K562 (cell line): ENCODE data around the gene APPL2. TPM values are rescaled to one million over a fixed set of nuclear protein-coding genes. Genes with fewer than 3 reads are reported as not detected.

Source experiments
- ATAC-seq: fragments of 200-7000 bp; cut with Tn5 transposase; 3 replicates; pipeline ENCODE4 v1.9.1; 2020; ENCODE audit warnings: moderate library complexity
- BruUV-seq: library from RNA; stranded (reverse); fragments of 400-500 nt; replicated peaks from 2 replicates; lab custom pipeline; 2021; lab: Mats Ljungman, UMichigan
- CTCF ChIA-PET: fragments of 300-600 bp; formaldehyde crosslinking; extraction: SDS; loops from one replicate; lab custom pipeline; 2021; ENCODE audit warnings: low intra/inter-chr PET ratio; lab: Yijun Ruan, JAX
- POLR2A ChIA-PET: fragments of 300-600, 350-650 bp; sonication (Branson Sonifier 250); formaldehyde crosslinking; extraction: SDS; loops from one replicate; lab custom pipeline; 2021; ENCODE audit warnings: antibody characterized with exemption, inconsistent platforms; lab: Yijun Ruan, JAX
- DNase-seq, 4 experiments: peaks; one replicate each; pipeline versions ENCODE4 v3.0.0 to v3.0.0-alpha.2; 2011 to 2018; ENCODE audit warnings: low spot score in 3 of 4, mixed read lengths in 3 of 4; ENCODE audit errors: extremely low read depth in 1 of 4
- FAIRE-seq: peaks from 2 replicates; lab custom pipeline; 2011; peaks lifted over from hg19 to GRCh38; lab: Jason Lieb, UNC
- H2AFZ ChIP-seq: 2 replicates; pipeline ENCODE4 v1.6.0; 2011; ENCODE audit warnings: low read depth, low read length, control low read depth, inconsistent platforms
- H3K27ac ChIP-seq: fragments of 200-600 bp; 3 replicates; pipeline ENCODE4 v1.8.0; 2011; ENCODE audit warnings: low read depth, mild to moderate bottlenecking, control low read depth, inconsistent platforms, low read length, moderate library complexity, mixed read lengths; ENCODE audit errors: extremely low read depth
- H3K27me3 ChIP-seq, 2 experiments: fragments of 300-600 bp in 1 of 2; 2 replicates in 1 of 2; 3 replicates in 1 of 2; pipeline versions ENCODE4 v1.6.0 to v1.8.0; 2011; ENCODE audit warnings: inconsistent platforms in 2 of 2, low read length in 2 of 2, mild to moderate bottlenecking in 1 of 2, mixed read lengths in 1 of 2, moderate library complexity in 1 of 2; ENCODE audit not compliant: control insufficient read depth in 2 of 2, insufficient read depth in 2 of 2
- H3K36me3 ChIP-seq: fragments of 300-600 bp; 3 replicates; pipeline ENCODE4 v1.8.0; 2011; ENCODE audit warnings: mild to moderate bottlenecking, low read length, inconsistent platforms; ENCODE audit not compliant: control insufficient read depth, insufficient read depth
- H3K4me1 ChIP-seq, 2 experiments: fragments of 200-600 bp in 1 of 2; replicated peaks in 1 of 2; 2 replicates in 1 of 2; 3 replicates in 1 of 2; pipeline versions ENCODE4 v1.5.1 to v1.8.0; 2011; ENCODE audit warnings: inconsistent platforms in 2 of 2, low read length in 2 of 2, mild to moderate bottlenecking in 1 of 2, mixed read lengths in 1 of 2, moderate library complexity in 1 of 2; ENCODE audit not compliant: control insufficient read depth in 2 of 2, insufficient read depth in 2 of 2
- H3K4me2 ChIP-seq: 2 replicates; pipeline ENCODE4 v1.6.1; 2011; ENCODE audit warnings: low read length, control low read depth, inconsistent platforms, mixed read lengths; ENCODE audit not compliant: insufficient read depth
- H3K4me3 ChIP-seq: fragments of 200-600 bp; sonication (generic), shearing (Covaris generic); 2 replicates; pipeline ENCODE4 v1.5.1; 2016; ENCODE audit warnings: control low read depth, inconsistent platforms
- H3K79me2 ChIP-seq: fragments of 200-600 bp; 3 replicates; pipeline ENCODE4 v1.8.0; 2011; ENCODE audit warnings: low read length, inconsistent platforms; ENCODE audit not compliant: control insufficient read depth, insufficient read depth
- H3K9ac ChIP-seq, 2 experiments: 2 replicates each; pipeline versions ENCODE4 v1.6.0 to v1.6.1; 2011; ENCODE audit warnings: low read depth in 2 of 2, low read length in 2 of 2, control low read depth in 1 of 2, inconsistent platforms in 1 of 2, mild to moderate bottlenecking in 1 of 2, mixed read lengths in 1 of 2; ENCODE audit not compliant: insufficient read depth in 1 of 2
- H3K9me1 ChIP-seq: one replicate; pipeline ENCODE4 v1.6.0; 2011; ENCODE audit warnings: inconsistent platforms, mild to moderate bottlenecking, low read length, moderate library complexity; ENCODE audit not compliant: control insufficient read depth, insufficient read depth
- H3K9me3 ChIP-seq: replicated peaks from 2 replicates; pipeline ENCODE4 v1.5.1; 2011; ENCODE audit warnings: low read depth, low read length, inconsistent platforms; ENCODE audit not compliant: control insufficient read depth, insufficient read depth
- H4K20me1 ChIP-seq: replicated peaks from 2 replicates; pipeline ENCODE4 v1.6.1; 2011; ENCODE audit warnings: low read length, inconsistent platforms, mixed read lengths; ENCODE audit not compliant: control insufficient read depth, insufficient read depth
- CHCHD3 ChIP-seq: fragments of 250-450 bp; sonication (Bioruptor Pico); IDR thresholded peaks from 2 replicates; pipeline ENCODE4 v2.1.2; 2022; ENCODE audit warnings: mild to moderate bottlenecking
- E2F8 ChIP-seq: fragments of 450-650 bp; IDR thresholded peaks from 2 replicates; pipeline ENCODE4 v1.7.1; 2018; ENCODE audit warnings: mild to moderate bottlenecking, low read depth; ENCODE audit not compliant: partially characterized antibody
- NFYB ChIP-seq: IDR thresholded peaks from 2 replicates; pipeline ENCODE4 v1.6.1; 2011; ENCODE audit warnings: mild to moderate bottlenecking, moderate library complexity; ENCODE audit not compliant: insufficient read length; ENCODE audit errors: extremely low read depth
- ZNF280A ChIP-seq: fragments of 450-650 bp; IDR thresholded peaks from 2 replicates; pipeline ENCODE4 v1.6.1; 2018; ENCODE audit warnings: mild to moderate bottlenecking, low read depth; ENCODE audit not compliant: partially characterized antibody
- ZNF316 ChIP-seq: fragments of 450-650 bp; IDR thresholded peaks from 2 replicates; pipeline ENCODE4 v1.6.1; 2016
- ZNF449 ChIP-seq: fragments of 250-450 bp; sonication (Bioruptor Pico); IDR thresholded peaks from 2 replicates; pipeline ENCODE4 v1.8.0; 2022; ENCODE audit warnings: moderate library complexity, mild to moderate bottlenecking, inconsistent platforms
- ZNF644 ChIP-seq: fragments of 200-800 bp; sonication (Bioruptor generic); IDR thresholded peaks from 2 replicates; pipeline ENCODE4 v1.6.1; 2016; ENCODE audit warnings: low read depth, missing genetic modification characterization, missing compliant biosample characterization
- in situ Hi-C: fragments of 300-500 bp; cut with MboI; formaldehyde crosslinking; loops from 4 replicates; pipeline ENCODE4 v1.15.0; 2018; ENCODE audit warnings: inconsistent platforms, mixed read lengths
- intact Hi-C: fragments of 100-400 bp; cut with micrococcal nuclease; formaldehyde crosslinking; loops from 2 replicates; pipeline ENCODE4 v1.14.2; 2022
- polyA plus RNA-seq, 8 experiments: library from polyadenylated mRNA; depleted of rRNA in 4 of 8; stranded (reverse) in 5 of 8; unstranded in 3 of 8; fragments of >200 nt; fragmentation: Nextera tagmentation in 2 of 8; fragmentation: Illumina TruSeq in 1 of 8; extraction: Ambion mirVana in 2 of 8; extraction: Trizol in 1 of 8; gene quantifications; 2 replicates each; pipeline versions ENCODE4 v1.2.1 to v1.2.3, GENCODE V29; 2011 to 2014; ENCODE audit warnings: inconsistent platforms in 1 of 8, missing spikeins in 1 of 8
- total RNA-seq, 7 experiments: library from RNA; depleted of rRNA in 6 of 7; stranded (reverse); fragments of >200 nt in 6 of 7; fragmentation: Illumina TruSeq in 2 of 7; extraction: Trizol in 2 of 7; gene quantifications; 2 replicates each; pipeline versions ENCODE4 v1.2.1 to v1.2.3, GENCODE V29; 2011 to 2021; ENCODE audit warnings: low replicate concordance in 1 of 7
- TF ChIP-seq, protein P1 (sequence below): IDR thresholded peaks from 2 replicates; pipeline ENCODE4 v1.6.1; 2011; ENCODE audit warnings: borderline replicate concordance, low read depth, mild to moderate bottlenecking, moderate library complexity, low read length; ENCODE audit not compliant: insufficient read depth, poor library complexity, severe bottlenecking
- TF ChIP-seq, protein P2 (sequence below): fragments of 450-650 bp; IDR thresholded peaks from 2 replicates; pipeline ENCODE4 v1.6.1; 2014; ENCODE audit warnings: low read depth, mild to moderate bottlenecking, moderate library complexity, borderline replicate concordance

Gene APPL2
- total and polyA plus RNA-seq, 9 of the 15 experiments (the other 6 are each of a cell fraction or from before 2014, with no cell fraction given), result 2.1 to 14.4 (median 8.2) TPM

DNA sequence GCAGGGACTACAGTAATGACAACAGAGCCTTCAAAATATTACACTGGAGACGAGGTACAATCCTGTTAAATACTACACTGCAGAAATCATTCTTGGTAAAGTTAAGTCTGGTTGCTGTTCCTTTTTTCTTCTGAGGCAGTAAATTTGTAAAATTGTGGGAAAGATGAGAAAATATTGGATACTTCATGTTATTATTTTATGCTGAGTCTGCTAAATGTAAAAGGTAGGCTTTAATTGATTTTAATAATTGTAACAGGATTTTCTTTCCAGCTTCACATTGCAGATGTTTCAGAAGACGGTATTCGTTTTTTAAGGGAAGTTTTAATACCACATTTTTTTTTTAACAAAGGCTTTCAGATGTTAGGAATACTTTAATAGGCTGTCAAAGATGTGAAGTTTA is 65.8 kb downstream of the APPL2 start (continued):
- TF ChIP-seq ZNF280A (no peak), NFYB (no peak), ZNF316 (peak; percentile 98), CHCHD3 (no peak)

DNA sequence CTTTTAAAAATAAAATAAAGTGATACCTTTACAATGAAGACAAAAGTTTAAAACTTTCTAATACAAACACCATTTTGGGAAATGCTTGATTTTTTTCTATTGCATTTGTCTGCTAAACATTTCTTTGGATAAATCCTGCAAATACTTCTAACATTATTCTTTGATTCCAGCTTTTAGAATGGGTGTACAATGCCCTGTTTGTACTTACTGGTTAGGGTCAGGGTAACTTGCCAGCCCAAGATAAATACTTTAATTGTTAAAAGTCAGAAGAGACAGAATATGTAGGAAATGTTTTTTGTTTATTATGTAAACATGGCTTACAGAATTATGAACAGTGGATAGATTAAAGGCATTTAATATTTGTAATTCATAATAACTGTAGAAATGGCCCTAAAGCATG is 68.0 kb downstream of the APPL2 start:
- H3K27ac ChIP-seq, result no peak overlapping the region
- no peaks in the 10 kb centered on the region for H3K27me3 ChIP-seq
- BruUV-seq, result no TSS peak
- no peak overlapping the region for H3K4me3 ChIP-seq
- H3K9me3 ChIP-seq, result no peaks in the 10 kb centered on the region
- in situ Hi-C loops (no loop called here), intact Hi-C loops (no loop called here)
- no peaks in the 10 kb centered on the region for H3K79me2 ChIP-seq
- ChIA-PET CTCF (no interaction called here), POLR2A (no interaction called here)
- no peaks in the 10 kb centered on the region for H4K20me1 ChIP-seq
- no peaks in the 10 kb centered on the region for H3K9me1 ChIP-seq
- DNase-seq (no peak), FAIRE-seq (no peak), ATAC-seq (no peak)
- H3K4me1 ChIP-seq, result peaks cover 0 to 9% of the 10 kb centered on the region in 2 experiments; a peak in 2 of 5 replicates
- no peak overlapping the region for H2AFZ ChIP-seq
- no peak overlapping the region for H3K4me2 ChIP-seq
- H3K36me3 ChIP-seq, result peaks cover 47% of the 10 kb centered on the region; the same call in 2 of the 3 replicates
- H3K9ac ChIP-seq, result no peak overlapping the region
- TF ChIP-seq E2F8 (no peak), ZNF449 (CRISPR knock-in tag) (no peak), ZNF644 (tag) (no peak)
- TF ChIP-seq, protein P1, sequence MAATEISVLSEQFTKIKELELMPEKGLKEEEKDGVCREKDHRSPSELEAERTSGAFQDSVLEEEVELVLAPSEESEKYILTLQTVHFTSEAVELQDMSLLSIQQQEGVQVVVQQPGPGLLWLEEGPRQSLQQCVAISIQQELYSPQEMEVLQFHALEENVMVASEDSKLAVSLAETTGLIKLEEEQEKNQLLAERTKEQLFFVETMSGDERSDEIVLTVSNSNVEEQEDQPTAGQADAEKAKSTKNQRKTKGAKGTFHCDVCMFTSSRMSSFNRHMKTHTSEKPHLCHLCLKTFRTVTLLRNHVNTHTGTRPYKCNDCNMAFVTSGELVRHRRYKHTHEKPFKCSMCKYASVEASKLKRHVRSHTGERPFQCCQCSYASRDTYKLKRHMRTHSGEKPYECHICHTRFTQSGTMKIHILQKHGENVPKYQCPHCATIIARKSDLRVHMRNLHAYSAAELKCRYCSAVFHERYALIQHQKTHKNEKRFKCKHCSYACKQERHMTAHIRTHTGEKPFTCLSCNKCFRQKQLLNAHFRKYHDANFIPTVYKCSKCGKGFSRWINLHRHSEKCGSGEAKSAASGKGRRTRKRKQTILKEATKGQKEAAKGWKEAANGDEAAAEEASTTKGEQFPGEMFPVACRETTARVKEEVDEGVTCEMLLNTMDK, result no peak
- TF ChIP-seq, protein P2, sequence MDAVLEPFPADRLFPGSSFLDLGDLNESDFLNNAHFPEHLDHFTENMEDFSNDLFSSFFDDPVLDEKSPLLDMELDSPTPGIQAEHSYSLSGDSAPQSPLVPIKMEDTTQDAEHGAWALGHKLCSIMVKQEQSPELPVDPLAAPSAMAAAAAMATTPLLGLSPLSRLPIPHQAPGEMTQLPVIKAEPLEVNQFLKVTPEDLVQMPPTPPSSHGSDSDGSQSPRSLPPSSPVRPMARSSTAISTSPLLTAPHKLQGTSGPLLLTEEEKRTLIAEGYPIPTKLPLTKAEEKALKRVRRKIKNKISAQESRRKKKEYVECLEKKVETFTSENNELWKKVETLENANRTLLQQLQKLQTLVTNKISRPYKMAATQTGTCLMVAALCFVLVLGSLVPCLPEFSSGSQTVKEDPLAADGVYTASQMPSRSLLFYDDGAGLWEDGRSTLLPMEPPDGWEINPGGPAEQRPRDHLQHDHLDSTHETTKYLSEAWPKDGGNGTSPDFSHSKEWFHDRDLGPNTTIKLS, result no peak
